Panc1 (cell line): ENCODE measurements around the gene VWA7. TPM values are rescaled to one million over a fixed set of nuclear protein-coding genes. Genes with fewer than 3 reads are reported as not detected.

Experiments
- ATAC-seq: fragments of 200-7000 bp; cut with Tn5 transposase; 2 replicates; pipeline ENCODE4 v1.9.1; 2020; ENCODE audit warnings: mild to moderate bottlenecking, moderate library complexity
- BruUV-seq: library from RNA; stranded (reverse); fragments of 400-500 nt; replicated peaks from 2 replicates; lab custom pipeline; 2021; lab: Mats Ljungman, UMichigan
- CTCF ChIA-PET: fragments of 300-600 bp; sonication (Branson Sonifier 250); formaldehyde crosslinking; loops from one replicate; lab custom pipeline; 2022; ENCODE audit warnings: antibody characterized with exemption; lab: Charles Lee
- POLR2A ChIA-PET: fragments of 300-600 bp; sonication (Branson Sonifier 250); formaldehyde crosslinking; loops from one replicate; lab custom pipeline; 2022; ENCODE audit warnings: antibody characterized with exemption; lab: Charles Lee
- DNase-seq: peaks from one replicate; pipeline ENCODE4 v3.0.0-alpha.2; 2010; ENCODE audit warnings: low read depth, low spot score
- H3K27ac ChIP-seq: 2 replicates; pipeline ENCODE4 v1.5.1; 2011; ENCODE audit warnings: mild to moderate bottlenecking, low read length, inconsistent platforms
- H3K27me3 ChIP-seq: fragments of 200-500 bp; sonication (Bioruptor generic); 2 replicates; pipeline ENCODE4 v1.6.0; 2014; ENCODE audit warnings: low read length, inconsistent platforms; ENCODE audit not compliant: control insufficient read depth, insufficient read depth
- H3K36me3 ChIP-seq: fragments of 200-500 bp; sonication (Bioruptor generic); 2 replicates; pipeline ENCODE4 v1.5.1; 2014; ENCODE audit warnings: inconsistent platforms, mild to moderate bottlenecking, low read length, moderate library complexity; ENCODE audit not compliant: control insufficient read depth, insufficient read depth
- H3K4me1 ChIP-seq: 2 replicates; pipeline ENCODE4 v1.5.1; 2011; ENCODE audit warnings: inconsistent platforms, mild to moderate bottlenecking, low read length, moderate library complexity; ENCODE audit not compliant: control insufficient read depth, insufficient read depth
- H3K4me3 ChIP-seq, 2 experiments: 2 replicates each; pipeline ENCODE4 v1.5.1; 2011 to 2012; ENCODE audit warnings: low read depth in 2 of 2, low read length in 2 of 2, mild to moderate bottlenecking in 2 of 2, inconsistent platforms in 1 of 2, moderate library complexity in 1 of 2
- H3K9me3 ChIP-seq: fragments of 200-500 bp; sonication (Bioruptor generic); 2 replicates; pipeline ENCODE4 v1.5.1; 2014; ENCODE audit warnings: low read depth, mild to moderate bottlenecking, inconsistent platforms, low read length, moderate library complexity; ENCODE audit not compliant: control insufficient read depth, insufficient read depth
- CTCF ChIP-seq: fragments of 450-650 bp; IDR thresholded peaks from 2 replicates; pipeline ENCODE4 v1.5.1; 2017; ENCODE audit warnings: mild to moderate bottlenecking
- POLR2AphosphoS5 ChIP-seq: IDR thresholded peaks from 2 replicates; pipeline ENCODE4 v1.6.1; 2012; ENCODE audit warnings: mild to moderate bottlenecking, low read depth, low read length, moderate library complexity
- REST ChIP-seq, 2 experiments: IDR thresholded peaks; 2 replicates each; pipeline ENCODE4 v1.6.1; 2011 to 2012; ENCODE audit warnings: low read depth in 2 of 2, control low read depth in 1 of 2, low read length in 1 of 2, mild to moderate bottlenecking in 1 of 2, moderate library complexity in 1 of 2; ENCODE audit not compliant: insufficient read depth in 1 of 2
- SIN3A ChIP-seq: IDR thresholded peaks from 2 replicates; pipeline ENCODE4 v1.6.1; 2012; ENCODE audit warnings: low read depth, mild to moderate bottlenecking, low read length, moderate library complexity, borderline replicate concordance; ENCODE audit not compliant: insufficient read depth
- TCF7L2 ChIP-seq: IDR thresholded peaks from 2 replicates; pipeline ENCODE4 v1.6.1; 2011; ENCODE audit warnings: mild to moderate bottlenecking, low read depth, low read length, inconsistent platforms
- in situ Hi-C: cut with HindIII; loops from 2 replicates; pipeline ENCODE4 v1.10.0; 2016; ENCODE audit warnings: low sequenced_read_pairs, low pct_unique_long_range_greater_than_20kb
- intact Hi-C: fragments of 100-400 bp; cut with micrococcal nuclease; formaldehyde crosslinking; loops from one replicate; pipeline ENCODE4 v1.10.0; 2022; ENCODE audit not compliant: unreplicated experiment
- total RNA-seq: library from RNA; stranded (reverse); gene quantifications from one replicate; pipeline ENCODE4 v1.2.1, GENCODE V29; 2021; ENCODE audit not compliant: unreplicated experiment

VWA7 gene
- total RNA-seq, 1 experiment from 2014 or later: 4.3 TPM

GRCh38 chr6:31736768-31737314 lies 40.3 kb downstream of the VWA7 start:
- Histone ChIP-seq H3K4me3 (peak overlapping the region; percentile 99 to 100), H3K4me1 (peaks cover 50% of the 10 kb centered on the region), H3K9me3 (no peaks in the 10 kb centered on the region), H3K27ac (peak overlapping the region; percentile 100), H3K36me3 (peaks cover 17% of the 10 kb centered on the region), H3K27me3 (no peaks in the 10 kb centered on the region)
- TF ChIP-seq TCF7L2 (no peak), REST (IDR thresholded peaks at IDR 0.05; ENCODE audit: insufficient read depth in 1 of 2, low read depth in 2 of 2, low read length in 1 of 2) (no peak), CTCF (no peak), POLR2AphosphoS5 (no peak), SIN3A (no peak)
- in situ Hi-C loops (no loop called here), intact Hi-C loops (loop anchor here (10.0 kb wide), 1 partner anchor 98 kb away; no protein-coding TSS in a partner anchor)
- CTCF ChIA-PET: interaction anchor here (0.6 kb wide), 1 partner anchor 153 kb away, joined by 3 read pairs; no protein-coding TSS in a partner anchor
- DNase-seq: no peak
- ATAC-seq: no peak
- no TSS peak for BruUV-seq
- POLR2A ChIA-PET: interaction anchor here (0.6 kb wide), 1 partner anchor 78 kb away, joined by 10 read pairs; the partner anchor contains the start of gene HSPA1L

DNA sequence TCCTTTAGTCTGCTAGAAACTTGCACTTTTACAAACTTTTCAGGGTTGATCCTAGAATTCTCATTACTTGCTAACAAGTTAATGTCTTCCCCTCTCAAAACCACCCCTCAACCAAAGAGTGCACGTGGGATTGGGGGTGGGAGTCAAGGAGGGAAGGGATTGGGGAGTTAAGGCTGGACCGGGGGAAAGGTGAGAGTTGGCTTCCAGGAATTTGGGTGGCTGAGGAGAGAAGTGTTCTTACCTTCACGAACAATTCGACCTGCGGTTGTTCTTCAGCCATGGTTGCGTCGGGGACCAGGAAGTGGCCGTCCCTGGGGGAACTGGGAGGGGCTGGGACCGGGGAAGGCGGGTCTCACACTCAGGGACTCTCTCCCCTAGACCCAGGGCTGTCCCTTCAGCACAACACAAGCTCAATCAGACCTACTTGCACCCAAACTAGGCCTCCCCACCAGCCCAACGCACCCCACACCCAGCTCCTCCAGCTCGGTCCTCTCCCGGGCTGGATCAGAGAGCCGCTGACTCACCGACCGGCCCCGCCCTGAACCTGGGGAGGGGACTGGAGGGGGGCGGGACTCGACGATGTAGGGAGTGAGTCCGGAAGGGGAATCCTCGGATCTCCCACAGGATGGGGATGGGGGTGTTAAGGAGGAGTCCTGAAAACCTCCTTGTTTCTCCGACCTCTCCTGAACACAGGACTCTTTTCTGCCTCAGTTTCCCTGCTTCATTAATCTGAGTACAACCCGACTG lies 40.9 kb downstream of the VWA7 start, which contains the start of gene CLIC1:
CLIC1 (minus strand) TSS at position 510 of the 747 bp plus-strand sequence; CDS start at position 280, 230 bp downstream.
- intact Hi-C loops: loop anchor here (10.0 kb wide), 1 partner anchor 99 kb away; no protein-coding TSS in a partner anchor

More for the DNA sequence above, 40.9 kb downstream of the VWA7 start, which contains the start of gene CLIC1:
- Histone ChIP-seq H3K4me1 (peaks cover 57% of the 10 kb centered on the region), H3K27ac (peak within 1 kb of the TSS; percentile 100), H3K4me3 (peak within 1 kb of the TSS; percentile 99 to 100), H3K36me3 (peaks cover 21% of the 10 kb centered on the region), H3K9me3 (no peaks in the 10 kb centered on the region), H3K27me3 (no peaks in the 10 kb centered on the region)
- in situ Hi-C loops: no loop called here
- POLR2A ChIA-PET: interaction anchor here (0.6 kb wide), 1 partner anchor 78 kb away, joined by 10 read pairs; the partner anchor contains the start of gene HSPA1L
- ATAC-seq: peak; percentile 69
- TF ChIP-seq REST (IDR thresholded peaks at IDR 0.05; ENCODE audit: insufficient read depth in 1 of 2, low read depth in 2 of 2, low read length in 1 of 2) (no peak), TCF7L2 (peak; percentile 50; the same call in 1 of the 2 replicates), POLR2AphosphoS5 (peak; percentile 83), SIN3A (0 out of 2 replicates have a peak, but pooled peaks have one; percentile 54), CTCF (no peak)
- CTCF ChIA-PET: interaction anchor here (0.6 kb wide), 1 partner anchor 152 kb away, joined by 3 read pairs; no protein-coding TSS in a partner anchor
- no TSS peak for BruUV-seq
- DNase-seq: no peak
